Type B pancreatic cell (in vitro differentiated cells): ENCODE measurements around the gene LRRC36. TPM values are rescaled to one million over a fixed set of nuclear protein-coding genes. Genes with fewer than 3 reads are reported as not detected.
"Not testable (repeated sequence)": the region's sequence is repeated elsewhere in the genome, so short reads cannot be mapped to it uniquely, and the experiment has no call there.

Experiments
- DNase-seq: peaks from one replicate; pipeline ENCODE4 v3.0.0; 2021; ENCODE audit warnings: mixed read lengths; ENCODE audit not compliant: unreplicated experiment; ENCODE audit errors: extremely low spot score
- H3K27ac Mint-ChIP-seq: 2 replicates; pipeline ENCODE4 v1.8.0; 2021; ENCODE audit warnings: mild to moderate bottlenecking, mixed read lengths
- H3K27me3 Mint-ChIP-seq: 2 replicates; pipeline ENCODE4 v1.8.0; 2021; ENCODE audit warnings: mixed read lengths
- H3K36me3 Mint-ChIP-seq: 2 replicates; pipeline ENCODE4 v1.8.0; 2021; ENCODE audit warnings: mixed read lengths
- H3K4me1 Mint-ChIP-seq: one replicate; pipeline ENCODE4 v1.8.0; 2021; ENCODE audit warnings: mixed read lengths; ENCODE audit not compliant: unreplicated experiment
- H3K4me3 Mint-ChIP-seq: 2 replicates; pipeline ENCODE4 v1.8.0; 2021; ENCODE audit warnings: mild to moderate bottlenecking, mixed read lengths
- H3K9me3 Mint-ChIP-seq: 2 replicates; pipeline ENCODE4 v1.8.0; 2021; ENCODE audit warnings: mixed read lengths
- total RNA-seq: library from RNA; stranded (reverse); gene quantifications from 2 replicates; pipeline ENCODE4 v1.2.1, GENCODE V29; 2021; ENCODE audit warnings: low replicate concordance
- TF ChIP-seq, protein P1 (sequence below): fragments of 200-600 bp; sonication (generic); conservative IDR thresholded peaks from 2 replicates; pipeline ENCODE4 v1.5.0; 2021; ENCODE audit warnings: antibody characterized with exemption, mild to moderate bottlenecking

The LRRC36 gene
- total RNA-seq, 1 donor from 2014 or later: 1.1 TPM

DNA sequence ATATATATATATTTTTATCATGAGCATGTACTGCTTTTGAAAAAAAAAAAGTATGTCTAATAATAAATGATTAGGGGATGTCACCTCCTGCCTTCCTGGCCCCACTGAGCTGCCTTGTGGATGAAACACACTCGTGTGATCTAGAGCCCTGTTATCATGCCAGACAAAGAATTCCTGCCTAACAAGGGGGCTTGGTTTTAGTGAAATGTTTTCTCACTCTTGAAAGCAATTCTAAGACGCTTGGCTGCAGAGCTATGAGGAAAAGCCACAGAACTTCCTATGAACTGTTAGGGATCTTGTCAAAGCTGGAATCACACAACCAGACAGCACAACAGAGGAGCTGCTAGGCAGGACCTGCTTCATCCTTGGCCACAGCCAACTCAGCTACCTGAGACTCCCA lies 85.7 kb downstream of the LRRC36 start:
- Mint-ChIP-seq H3K36me3 (no peaks in the 10 kb centered on the region), H3K27ac (peak overlapping the region; percentile 48), H3K4me1 (peaks cover 34% of the 10 kb centered on the region), H3K4me3 (no peak overlapping the region), H3K27me3 (no peaks in the 10 kb centered on the region), H3K9me3 (no peaks in the 10 kb centered on the region)
- no peak for DNase-seq
- TF ChIP-seq, protein P1, sequence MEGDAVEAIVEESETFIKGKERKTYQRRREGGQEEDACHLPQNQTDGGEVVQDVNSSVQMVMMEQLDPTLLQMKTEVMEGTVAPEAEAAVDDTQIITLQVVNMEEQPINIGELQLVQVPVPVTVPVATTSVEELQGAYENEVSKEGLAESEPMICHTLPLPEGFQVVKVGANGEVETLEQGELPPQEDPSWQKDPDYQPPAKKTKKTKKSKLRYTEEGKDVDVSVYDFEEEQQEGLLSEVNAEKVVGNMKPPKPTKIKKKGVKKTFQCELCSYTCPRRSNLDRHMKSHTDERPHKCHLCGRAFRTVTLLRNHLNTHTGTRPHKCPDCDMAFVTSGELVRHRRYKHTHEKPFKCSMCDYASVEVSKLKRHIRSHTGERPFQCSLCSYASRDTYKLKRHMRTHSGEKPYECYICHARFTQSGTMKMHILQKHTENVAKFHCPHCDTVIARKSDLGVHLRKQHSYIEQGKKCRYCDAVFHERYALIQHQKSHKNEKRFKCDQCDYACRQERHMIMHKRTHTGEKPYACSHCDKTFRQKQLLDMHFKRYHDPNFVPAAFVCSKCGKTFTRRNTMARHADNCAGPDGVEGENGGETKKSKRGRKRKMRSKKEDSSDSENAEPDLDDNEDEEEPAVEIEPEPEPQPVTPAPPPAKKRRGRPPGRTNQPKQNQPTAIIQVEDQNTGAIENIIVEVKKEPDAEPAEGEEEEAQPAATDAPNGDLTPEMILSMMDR: no peak

DNA sequence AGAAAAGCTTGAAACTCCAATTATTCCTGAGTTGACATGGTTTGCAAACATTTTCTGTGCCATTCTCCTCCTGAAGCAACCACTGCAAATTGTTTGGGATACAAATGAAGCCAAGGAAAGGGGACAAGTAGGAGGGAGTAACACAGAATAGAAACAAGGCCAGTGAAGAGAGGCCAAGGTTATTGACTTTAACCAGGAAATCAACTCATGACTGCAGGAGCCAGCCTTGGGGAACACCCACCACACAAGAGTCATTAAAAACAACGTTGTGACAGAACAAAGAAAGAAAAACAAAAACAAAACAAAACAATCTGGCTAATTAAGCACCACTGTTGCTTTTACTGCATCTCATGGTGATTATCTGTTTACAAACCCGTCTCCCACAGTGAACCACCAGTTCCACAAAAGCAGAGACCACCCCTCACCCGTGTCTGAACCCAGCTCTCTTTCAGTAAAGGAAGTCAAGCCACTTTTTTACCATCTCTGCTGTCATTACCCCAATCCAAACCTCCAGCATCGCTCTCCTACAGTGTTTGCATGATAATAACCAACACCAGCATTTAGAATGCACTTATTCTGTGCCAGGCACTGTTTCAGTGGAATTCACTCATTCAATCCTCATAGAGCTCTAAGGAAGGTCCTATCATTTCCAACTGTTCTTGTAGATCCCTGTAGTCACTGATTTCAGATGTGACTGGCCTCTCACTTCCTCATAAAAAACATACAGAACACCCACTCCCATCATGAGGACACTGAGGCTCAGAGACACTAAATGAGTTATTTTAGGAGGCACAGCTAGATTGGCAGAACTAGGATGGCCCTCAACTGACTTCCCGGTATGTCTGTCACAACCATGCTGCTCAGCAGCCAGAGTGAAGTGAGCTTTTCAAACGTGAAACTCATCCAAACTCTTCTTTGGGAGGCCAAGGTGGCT lies 87.6 kb downstream of the LRRC36 start:
- H3K36me3 Mint-ChIP-seq: no peaks in the 10 kb centered on the region
- H3K27ac Mint-ChIP-seq: no peak overlapping the region

DNA sequence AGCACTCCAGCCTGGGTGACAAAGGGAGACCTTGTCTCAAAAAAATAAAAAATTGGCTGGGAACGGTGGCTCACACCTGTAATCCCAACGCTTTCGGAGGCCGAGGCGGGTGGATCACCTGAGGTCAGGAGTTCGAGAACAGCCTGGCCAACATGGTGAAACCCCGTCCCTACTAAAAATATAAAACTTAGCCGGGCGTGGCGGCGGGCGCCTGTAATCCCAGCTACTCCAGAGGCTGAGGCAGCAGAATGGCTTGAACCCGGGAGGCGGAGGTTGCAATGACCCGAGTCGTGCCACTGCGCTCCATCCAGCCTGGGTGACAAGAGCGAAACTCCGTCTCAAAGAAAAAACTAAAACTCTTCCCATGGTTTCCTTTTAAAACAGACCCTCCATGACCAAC lies 88.8 kb downstream of the LRRC36 start:
- DNase-seq, H3K36me3 Mint-ChIP-seq, H3K27me3 Mint-ChIP-seq, H3K9me3 Mint-ChIP-seq: not testable (repeated sequence)
- H3K4me3 Mint-ChIP-seq: peak overlapping the region; percentile 91
- peaks cover 39% of the 10 kb centered on the region for H3K4me1 Mint-ChIP-seq
- H3K27ac Mint-ChIP-seq: peak overlapping the region; percentile 78

More for the DNA sequence above, 87.6 kb downstream of the LRRC36 start:
- TF ChIP-seq, protein P1: no peak
- no peak for DNase-seq
- Mint-ChIP-seq H3K9me3 (no peaks in the 10 kb centered on the region), H3K4me3 (peak overlapping the region; percentile 62), H3K27me3 (no peaks in the 10 kb centered on the region), H3K4me1 (peaks cover 34% of the 10 kb centered on the region)

DNA sequence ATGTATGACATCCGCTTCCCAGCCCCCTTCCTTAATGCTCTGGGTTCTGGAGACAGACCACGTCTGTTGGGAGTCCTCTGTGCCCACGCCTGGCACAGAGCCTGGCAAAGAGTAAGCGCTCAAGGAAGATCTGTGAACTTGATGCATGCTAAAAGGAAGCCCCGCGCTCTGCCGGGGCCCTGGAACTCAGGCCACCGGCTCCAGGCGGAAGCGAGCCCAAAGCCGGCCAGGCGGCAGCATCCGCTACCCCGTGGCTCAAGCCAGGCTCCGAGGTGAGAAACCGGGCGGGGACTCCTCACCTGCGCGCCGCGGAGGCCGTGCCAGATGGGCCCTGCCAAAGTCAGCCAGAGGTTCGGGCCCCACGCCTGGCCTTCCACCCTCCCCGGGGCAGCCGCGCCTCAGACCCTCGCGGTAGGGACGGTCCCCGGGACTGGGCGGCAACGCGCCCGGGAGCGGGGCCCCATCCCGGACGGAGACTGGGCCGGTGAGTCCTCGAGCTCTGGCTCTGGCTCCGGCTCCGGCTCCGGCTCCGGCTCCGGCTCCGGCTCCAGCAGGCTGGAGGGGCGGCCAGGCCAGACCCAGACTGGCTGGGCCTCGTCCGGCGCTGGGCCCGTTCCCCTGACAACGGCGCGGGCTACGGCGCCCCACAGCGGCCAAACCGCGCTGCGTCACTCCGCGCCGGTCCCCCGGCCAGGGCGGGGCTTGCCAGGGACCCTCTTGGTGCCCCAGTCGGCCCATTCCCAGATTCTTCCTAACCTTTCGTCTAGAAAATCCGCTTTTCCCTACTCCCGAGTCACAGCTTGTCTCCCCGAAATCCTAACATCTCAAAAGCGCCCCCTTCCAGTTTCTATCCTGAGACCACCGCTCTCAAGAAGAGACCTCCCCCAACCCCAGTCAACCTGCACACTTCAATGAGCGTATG lies 89.5 kb downstream of the LRRC36 start, which contains the start of gene ZDHHC1:
Gene ZDHHC1, minus strand, starts transcription at position 606 of the 922 bp plus-strand sequence. CDS start 8,702 bp downstream, outside the sequence.
- no peaks in the 10 kb centered on the region for H3K27me3 Mint-ChIP-seq
- H3K9me3 Mint-ChIP-seq: no peaks in the 10 kb centered on the region
- TF ChIP-seq, protein P1: peak; percentile 69
- peak; percentile 90 for DNase-seq
- H3K4me1 Mint-ChIP-seq: peaks cover 36% of the 10 kb centered on the region
- peak within 1 kb of the TSS; percentile 91 for H3K4me3 Mint-ChIP-seq
- H3K36me3 Mint-ChIP-seq: no peaks in the 10 kb centered on the region
- H3K27ac Mint-ChIP-seq: peak within 1 kb of the TSS; percentile 84

DNA sequence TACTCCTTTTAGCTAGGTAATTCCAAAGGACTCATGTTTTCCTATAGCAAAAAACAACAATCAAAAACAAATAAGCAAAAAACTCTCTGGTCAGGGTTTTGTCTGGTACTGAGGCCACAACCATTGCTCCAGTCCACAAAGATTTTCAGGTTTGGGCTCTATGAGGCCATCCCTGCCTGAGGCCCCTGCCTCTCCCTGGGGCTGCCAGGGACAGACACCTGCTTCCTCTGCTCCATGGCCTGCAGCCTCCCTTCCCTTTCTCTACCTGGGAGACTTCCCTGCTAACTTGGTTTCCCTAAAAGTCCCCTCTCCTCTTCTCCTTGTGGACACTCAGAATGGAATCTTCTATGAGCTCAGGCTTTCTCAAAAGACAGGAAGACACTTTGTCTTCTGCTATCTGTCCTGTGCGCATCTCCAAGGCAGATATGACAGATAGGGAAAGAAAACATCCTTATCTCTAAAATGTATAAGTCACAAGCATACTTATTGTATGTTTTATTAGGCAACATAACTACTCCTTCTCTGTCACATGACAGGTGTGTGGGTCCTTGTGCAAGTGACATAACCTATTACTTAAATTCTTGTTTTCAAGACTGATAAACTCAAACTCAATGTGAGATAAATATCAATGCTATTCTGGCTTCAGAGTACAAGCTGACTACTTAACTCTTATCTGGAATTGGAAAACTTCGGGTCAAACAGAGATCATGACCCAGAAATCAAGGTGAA lies 90.9 kb downstream of the LRRC36 start:
- H3K27me3 Mint-ChIP-seq: no peaks in the 10 kb centered on the region
- peaks cover 30% of the 10 kb centered on the region for H3K4me1 Mint-ChIP-seq
- no peak for DNase-seq
- H3K4me3 Mint-ChIP-seq: peak overlapping the region; percentile 84
- no peaks in the 10 kb centered on the region for H3K36me3 Mint-ChIP-seq
- no peaks in the 10 kb centered on the region for H3K9me3 Mint-ChIP-seq
- TF ChIP-seq, protein P1: no peak
- peak overlapping the region; percentile 84 for H3K27ac Mint-ChIP-seq
